GM19463 (cell line): ENCODE data around the gene SLC7A9.
"Not testable (repeated sequence)": the region's sequence is repeated elsewhere in the genome, so short reads cannot be mapped to it uniquely, and the experiment has no call there.

Experiments
- ATAC-seq: cut with Tn5 transposase; IDR thresholded peaks from one replicate; pipeline ENCODE4 v1.9.1; 2021; ENCODE audit warnings: mild to moderate bottlenecking, moderate library complexity; ENCODE audit not compliant: unreplicated experiment

The SLC7A9 gene

GRCh38 chr19:32886241-32886640 lies 16.7 kb upstream of the SLC7A9 start:
- ATAC-seq: no peak

GRCh38 chr19:32885255-32885654 lies 15.7 kb upstream of the SLC7A9 start:
- ATAC-seq: not testable (repeated sequence)

- ATAC-seq: no peak
Observed at GRCh38 chr19:32881766-32882165, 12.2 kb upstream of the SLC7A9 start.

GRCh38 chr19:32880622-32881021 lies 11.1 kb upstream of the SLC7A9 start:
- no peak for ATAC-seq

- ATAC-seq: no peak
Observed at GRCh38 chr19:32879741-32880140, 10.2 kb upstream of the SLC7A9 start.

GRCh38 chr19:32878988-32879387 lies 9.4 kb upstream of the SLC7A9 start:
- ATAC-seq: no peak

- no peak for ATAC-seq
Observed at GRCh38 chr19:32877977-32878745, 8.6 kb upstream of the SLC7A9 start.

- no peak for ATAC-seq
Observed at GRCh38 chr19:32877323-32877912, 7.9 kb upstream of the SLC7A9 start.

GRCh38 chr19:32876919-32877285 lies 7.3 kb upstream of the SLC7A9 start:
- ATAC-seq: no peak

- no peak for ATAC-seq
Observed at GRCh38 chr19:32876236-32876918, 6.8 kb upstream of the SLC7A9 start.

- ATAC-seq: no peak
Observed at GRCh38 chr19:32875428-32875827, 5.9 kb upstream of the SLC7A9 start.

- no peak for ATAC-seq
Observed at GRCh38 chr19:32874605-32875004, 5.0 kb upstream of the SLC7A9 start.

GRCh38 chr19:32873247-32873959 lies 3.8 kb upstream of the SLC7A9 start:
- ATAC-seq: no peak

GRCh38 chr19:32872391-32872790 lies 2.8 kb upstream of the SLC7A9 start:
- ATAC-seq: no peak

- ATAC-seq: no peak
Observed at GRCh38 chr19:32870981-32871451, 1.4 kb upstream of the SLC7A9 start.

- ATAC-seq: no peak
Observed at GRCh38 chr19:32869966-32870573, 503 bp upstream of the SLC7A9 start.

GRCh38 chr19:32868206-32868950 lies 1.2 kb downstream of the SLC7A9 start:
- no peak for ATAC-seq

GRCh38 chr19:32867436-32867835 lies 2.1 kb downstream of the SLC7A9 start:
- not testable (repeated sequence) for ATAC-seq

GRCh38 chr19:32866564-32867265 lies 2.9 kb downstream of the SLC7A9 start:
- no peak for ATAC-seq

GRCh38 chr19:32866061-32866460 lies 3.5 kb downstream of the SLC7A9 start:
- ATAC-seq: no peak
